BE2C (cell line): ENCODE data around the gene PPP1R37.

Experiments used
- DNase-seq: peaks from one replicate; pipeline ENCODE4 v3.0.0-alpha.2; 2020
- H3K27me3 ChIP-seq: fragments of 250-450 bp; sonication (Bioruptor Pico); 2 replicates; pipeline ENCODE4 v1.5.1; 2020; ENCODE audit warnings: mild to moderate bottlenecking
- H3K36me3 ChIP-seq: fragments of 250-450 bp; sonication (Bioruptor Pico); 2 replicates; pipeline ENCODE4 v1.5.1; 2020; ENCODE audit warnings: mild to moderate bottlenecking
- H3K4me1 ChIP-seq: fragments of 250-450 bp; sonication (Bioruptor Pico); 2 replicates; pipeline ENCODE4 v1.5.1; 2020
- H3K4me3 ChIP-seq: 2 replicates; pipeline ENCODE4 v1.5.1; 2011; ENCODE audit warnings: low read depth, low read length
- H3K9me3 ChIP-seq: fragments of 250-450 bp; sonication (Bioruptor Pico); 2 replicates; pipeline ENCODE4 v1.5.1; 2020
- TF ChIP-seq, protein P1 (sequence below): IDR thresholded peaks from 2 replicates; pipeline ENCODE4 v1.5.1; 2012; ENCODE audit warnings: mild to moderate bottlenecking, low read depth, low read length

Gene PPP1R37

GRCh38 chr19:45075301-45076028 lies 17.5 kb upstream of the PPP1R37 start:
- H3K4me1 ChIP-seq: peaks cover 7% of the 10 kb centered on the region
- H3K36me3 ChIP-seq: peaks cover 20% of the 10 kb centered on the region
- H3K4me3 ChIP-seq: peak overlapping the region; percentile 58
- TF ChIP-seq, protein P1, sequence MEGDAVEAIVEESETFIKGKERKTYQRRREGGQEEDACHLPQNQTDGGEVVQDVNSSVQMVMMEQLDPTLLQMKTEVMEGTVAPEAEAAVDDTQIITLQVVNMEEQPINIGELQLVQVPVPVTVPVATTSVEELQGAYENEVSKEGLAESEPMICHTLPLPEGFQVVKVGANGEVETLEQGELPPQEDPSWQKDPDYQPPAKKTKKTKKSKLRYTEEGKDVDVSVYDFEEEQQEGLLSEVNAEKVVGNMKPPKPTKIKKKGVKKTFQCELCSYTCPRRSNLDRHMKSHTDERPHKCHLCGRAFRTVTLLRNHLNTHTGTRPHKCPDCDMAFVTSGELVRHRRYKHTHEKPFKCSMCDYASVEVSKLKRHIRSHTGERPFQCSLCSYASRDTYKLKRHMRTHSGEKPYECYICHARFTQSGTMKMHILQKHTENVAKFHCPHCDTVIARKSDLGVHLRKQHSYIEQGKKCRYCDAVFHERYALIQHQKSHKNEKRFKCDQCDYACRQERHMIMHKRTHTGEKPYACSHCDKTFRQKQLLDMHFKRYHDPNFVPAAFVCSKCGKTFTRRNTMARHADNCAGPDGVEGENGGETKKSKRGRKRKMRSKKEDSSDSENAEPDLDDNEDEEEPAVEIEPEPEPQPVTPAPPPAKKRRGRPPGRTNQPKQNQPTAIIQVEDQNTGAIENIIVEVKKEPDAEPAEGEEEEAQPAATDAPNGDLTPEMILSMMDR: no peak
- no peak for DNase-seq
- no peaks in the 10 kb centered on the region for H3K9me3 ChIP-seq
- no peaks in the 10 kb centered on the region for H3K27me3 ChIP-seq

DNA sequence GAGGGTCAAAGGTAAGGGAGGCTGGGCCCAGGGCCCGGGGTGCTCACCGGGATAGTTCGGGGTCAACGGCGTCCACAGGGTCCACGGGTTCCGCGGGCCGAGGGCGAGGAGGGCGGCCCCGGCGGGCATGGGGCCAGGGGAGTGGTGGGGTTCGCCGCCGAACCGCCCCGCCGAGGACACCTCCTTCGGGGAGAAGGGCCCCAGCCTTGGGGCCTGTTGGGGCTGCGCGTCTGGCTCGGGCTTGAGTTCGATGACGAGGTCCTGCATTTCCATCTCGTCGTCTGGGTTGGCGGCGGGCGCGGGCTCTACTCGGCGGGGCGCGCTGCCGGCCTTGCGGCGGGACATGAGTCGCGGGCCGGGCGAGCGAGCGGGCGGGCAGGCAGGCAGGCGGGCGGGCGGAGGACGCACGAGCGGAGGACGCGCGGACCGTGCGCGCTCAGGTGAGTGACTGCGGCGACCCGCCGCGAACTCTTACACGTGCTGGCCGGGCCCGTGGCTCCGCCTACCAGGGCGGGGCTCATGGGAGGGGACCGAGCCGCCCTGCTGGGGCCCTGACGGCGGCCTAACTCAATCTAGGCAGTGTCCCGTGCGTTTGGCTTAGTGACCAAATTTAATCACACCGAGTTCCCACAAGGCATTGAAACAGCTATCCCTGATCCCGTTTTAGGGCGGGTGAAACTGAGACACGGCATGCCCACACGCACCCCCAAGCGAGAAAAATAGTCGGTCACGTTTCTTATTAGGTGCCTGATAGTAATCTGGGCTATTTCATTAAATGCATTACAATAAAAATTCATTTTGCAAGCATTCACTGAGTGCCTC lies 16.7 kb upstream of the PPP1R37 start, which contains the start of gene ZNF296:
ZNF296 (minus strand) TSS at position 450 of the 822 bp plus-strand sequence; CDS start at position 345, 105 bp downstream.
- Histone ChIP-seq H3K36me3 (peaks cover 19% of the 10 kb centered on the region), H3K4me3 (peak within 1 kb of the TSS; percentile 58), H3K4me1 (peaks cover 7% of the 10 kb centered on the region), H3K9me3 (no peaks in the 10 kb centered on the region), H3K27me3 (no peaks in the 10 kb centered on the region)
- TF ChIP-seq, protein P1: no peak
- peak; percentile 82 for DNase-seq

- TF ChIP-seq, protein P1: no peak
- Histone ChIP-seq H3K27me3 (no peaks in the 10 kb centered on the region), H3K4me3 (peak overlapping the region; percentile 58), H3K9me3 (no peaks in the 10 kb centered on the region), H3K36me3 (peaks cover 17% of the 10 kb centered on the region), H3K4me1 (peaks cover 7% of the 10 kb centered on the region)
- no peak for DNase-seq
Measured at GRCh38 chr19:45076851-45077730, 15.9 kb upstream of the PPP1R37 start.

- H3K4me1 ChIP-seq: peaks cover 7% of the 10 kb centered on the region
- DNase-seq: no peak
- H3K4me3 ChIP-seq: peak overlapping the region; percentile 100
- TF ChIP-seq, protein P1: no peak
- H3K27me3 ChIP-seq: no peaks in the 10 kb centered on the region
- H3K36me3 ChIP-seq: peaks cover 17% of the 10 kb centered on the region
- H3K9me3 ChIP-seq: no peaks in the 10 kb centered on the region
Measured at GRCh38 chr19:45078390-45079062, 14.5 kb upstream of the PPP1R37 start.

GRCh38 chr19:45079063-45079910 lies 13.7 kb upstream of the PPP1R37 start, which contains the start of gene GEMIN7:
GEMIN7 (plus strand) TSS chr19:45079260; CDS start chr19:45090115, 10,855 bp downstream.
- Histone ChIP-seq H3K36me3 (peaks cover 17% of the 10 kb centered on the region), H3K4me3 (peak within 1 kb of the TSS; percentile 100), H3K9me3 (no peaks in the 10 kb centered on the region), H3K4me1 (peaks cover 7% of the 10 kb centered on the region), H3K27me3 (no peaks in the 10 kb centered on the region)
- peak; percentile 89 for DNase-seq
- TF ChIP-seq, protein P1: no peak
